HG03354 (cell line): ENCODE results near the gene TTLL1.
"Not testable (repeated sequence)": the region's sequence is repeated elsewhere in the genome, so short reads cannot be mapped to it uniquely, and the experiment has no call there.

Experiments
- ATAC-seq: cut with Tn5 transposase; IDR thresholded peaks from one replicate; pipeline ENCODE4 v1.9.1; 2021; ENCODE audit warnings: mild to moderate bottlenecking; ENCODE audit not compliant: unreplicated experiment, poor library complexity, severe bottlenecking

Gene TTLL1

GRCh38 chr22:43110927-43111623 lies 21.9 kb upstream of the TTLL1 start:
- no peak for ATAC-seq

- ATAC-seq, result no peak
Measured at GRCh38 chr22:43110444-43110926, 21.3 kb upstream of the TTLL1 start, which contains the start of gene BIK. Gene BIK, plus strand, starts transcription at chr22:43110750. Its CDS starts 13,273 bp downstream, at chr22:43124023.

GRCh38 chr22:43109921-43110443 lies 20.8 kb upstream of the TTLL1 start:
- no peak for ATAC-seq

GRCh38 chr22:43109511-43109910 lies 20.3 kb upstream of the TTLL1 start:
- ATAC-seq, result no peak

GRCh38 chr22:43106302-43106701 lies 17.1 kb upstream of the TTLL1 start:
- no peak for ATAC-seq

- not testable (repeated sequence) for ATAC-seq
Measured at GRCh38 chr22:43104950-43105349, 15.8 kb upstream of the TTLL1 start.

- not testable (repeated sequence) for ATAC-seq
Measured at GRCh38 chr22:43104056-43104625, 14.9 kb upstream of the TTLL1 start.

GRCh38 chr22:43101306-43101705 lies 12.1 kb upstream of the TTLL1 start:
- ATAC-seq, result no peak

GRCh38 chr22:43100225-43100624 lies 11.0 kb upstream of the TTLL1 start:
- ATAC-seq, result no peak

- no peak for ATAC-seq
Measured at GRCh38 chr22:43099095-43099494, 9.9 kb upstream of the TTLL1 start.

GRCh38 chr22:43098356-43098755 lies 9.2 kb upstream of the TTLL1 start:
- no peak for ATAC-seq

- no peak for ATAC-seq
Measured at GRCh38 chr22:43096420-43096819, 7.2 kb upstream of the TTLL1 start.

- no peak for ATAC-seq
Measured at GRCh38 chr22:43094551-43094950, 5.4 kb upstream of the TTLL1 start.

GRCh38 chr22:43094085-43094484 lies 4.9 kb upstream of the TTLL1 start:
- no peak for ATAC-seq

GRCh38 chr22:43092085-43092484 lies 2.9 kb upstream of the TTLL1 start:
- ATAC-seq, result no peak

GRCh38 chr22:43090130-43090789 lies 1.1 kb upstream of the TTLL1 start:
- ATAC-seq, result no peak

- ATAC-seq, result no peak
Measured at GRCh38 chr22:43088627-43088983, 586 bp downstream of the TTLL1 start.

GRCh38 chr22:43085658-43086606 lies 3.3 kb downstream of the TTLL1 start:
- no peak for ATAC-seq

- no peak for ATAC-seq
Measured at GRCh38 chr22:43081968-43082367, 7.2 kb downstream of the TTLL1 start.

GRCh38 chr22:43080616-43081015 lies 8.6 kb downstream of the TTLL1 start:
- ATAC-seq, result no peak
